Activated CD4-positive, alpha-beta T cell treated with anti-CD3 and anti-CD28 coated beads for 36 hours (primary cell): ENCODE results near the gene RASA3. TPM values are rescaled to one million over a fixed set of nuclear protein-coding genes. Genes with fewer than 3 reads are reported as not detected.
"Not testable (repeated sequence)": the region's sequence is repeated elsewhere in the genome, so short reads cannot be mapped to it uniquely, and the experiment has no call there.

ENCODE experiments used
- ATAC-seq: fragments of 200-7000 bp; cut with Tn5 transposase; one replicate; pipeline ENCODE4 v1.10.0; 2021; ENCODE audit warnings: mild to moderate bottlenecking, moderate library complexity
- CTCF ChIA-PET: fragments of 350-600 bp; sonication (Branson Sonifier 250); formaldehyde crosslinking; loops from one replicate; lab custom pipeline; 2021; ENCODE audit warnings: antibody characterized with exemption; lab: Charles Lee
- POLR2A ChIA-PET: fragments of 350-600 bp; sonication (Branson Sonifier 250); formaldehyde crosslinking; loops from one replicate; lab custom pipeline; 2021; ENCODE audit warnings: antibody characterized with exemption, inconsistent platforms; lab: Charles Lee
- DNase-seq: peaks from one replicate; pipeline ENCODE4 v3.0.0-alpha.2; 2020
- H3K27ac Mint-ChIP-seq: one replicate; pipeline ENCODE4 v1.8.0; 2021; ENCODE audit warnings: mixed read lengths
- H3K27me3 Mint-ChIP-seq: one replicate; pipeline ENCODE4 v1.8.0; 2021; ENCODE audit warnings: mixed read lengths
- H3K36me3 Mint-ChIP-seq: one replicate; pipeline ENCODE4 v1.8.0; 2021; ENCODE audit warnings: low read depth, mixed read lengths
- H3K4me1 Mint-ChIP-seq: one replicate; pipeline ENCODE4 v1.8.0; 2021; ENCODE audit warnings: mixed read lengths
- H3K4me3 Mint-ChIP-seq: one replicate; pipeline ENCODE4 v1.8.0; 2021; ENCODE audit warnings: mild to moderate bottlenecking, moderate library complexity, mixed read lengths
- H3K9me3 Mint-ChIP-seq: one replicate; pipeline ENCODE4 v1.8.0; 2021; ENCODE audit warnings: low read depth, mixed read lengths
- intact Hi-C, 2 experiments: fragments of 100-400 bp; cut with DNase I in 1 of 2; cut with micrococcal nuclease in 1 of 2; formaldehyde crosslinking; loops; one replicate each; pipeline versions ENCODE4 v1.14.2 to v1.15.1; 2022 to 2024; cut with DNase I, micrococcal nuclease
- total RNA-seq, 2 experiments: library from RNA; stranded (reverse); gene quantifications; one replicate each; pipeline ENCODE4 v1.2.3, GENCODE V29; 2021

RASA3 gene
- total RNA-seq, 2 experiments from 2014 or later = 33.0 to 34.7 TPM

GRCh38 chr13:114077933-114078325, 54.5 kb downstream of the RASA3 start:
- intact Hi-C loops = no loop called here
- Mint-ChIP-seq H3K36me3 (peaks cover 7% of the 10 kb centered on the region), H3K4me3 (no peak overlapping the region), H3K27me3 (no peaks in the 10 kb centered on the region), H3K9me3 (no peaks in the 10 kb centered on the region), H3K4me1 (peaks cover 49% of the 10 kb centered on the region), H3K27ac (peak overlapping the region; percentile 83)
- CTCF ChIA-PET = no interaction called here
- DNase-seq = peak; percentile 6
- POLR2A ChIA-PET = no interaction called here
- ATAC-seq = no peak

- DNase-seq (no peak), ATAC-seq (no peak)
- Mint-ChIP-seq H3K36me3 (peaks cover 11% of the 10 kb centered on the region), H3K4me3 (no peak overlapping the region), H3K4me1 (peaks cover 44% of the 10 kb centered on the region), H3K27ac (peak overlapping the region; percentile 80), H3K27me3 (no peaks in the 10 kb centered on the region), H3K9me3 (no peaks in the 10 kb centered on the region)
- ChIA-PET CTCF (no interaction called here), POLR2A (no interaction called here)
- intact Hi-C loops = no loop called here
These were observed 55.1 kb downstream of the RASA3 start for GRCh38 chr13:114077099-114077932.

GRCh38 chr13:114076329-114077090, 55.9 kb downstream of the RASA3 start:
- Mint-ChIP-seq H3K27ac (peak overlapping the region; percentile 80), H3K27me3 (no peaks in the 10 kb centered on the region), H3K36me3 (peaks cover 19% of the 10 kb centered on the region), H3K4me1 (peaks cover 36% of the 10 kb centered on the region), H3K9me3 (no peaks in the 10 kb centered on the region), H3K4me3 (no peak overlapping the region)
- POLR2A ChIA-PET = no interaction called here
- CTCF ChIA-PET = no interaction called here
- DNase-seq = no peak
- intact Hi-C loops = no loop called here
- ATAC-seq = no peak

GRCh38 chr13:114075811-114076210, 56.6 kb downstream of the RASA3 start:
- H3K27ac Mint-ChIP-seq, H3K4me3 Mint-ChIP-seq, DNase-seq, H3K27me3 Mint-ChIP-seq, H3K9me3 Mint-ChIP-seq, intact Hi-C loops, ATAC-seq, POLR2A ChIA-PET, CTCF ChIA-PET: not testable (repeated sequence)
- H3K4me1 Mint-ChIP-seq = peaks cover 30% of the 10 kb centered on the region
- peaks cover 26% of the 10 kb centered on the region for H3K36me3 Mint-ChIP-seq

GRCh38 chr13:114074671-114075315, 57.6 kb downstream of the RASA3 start:
- Mint-ChIP-seq H3K4me3 (no peak overlapping the region), H3K27me3 (no peaks in the 10 kb centered on the region), H3K27ac (peak overlapping the region; percentile 55), H3K36me3 (peaks cover 26% of the 10 kb centered on the region), H3K4me1 (peaks cover 23% of the 10 kb centered on the region), H3K9me3 (peaks cover 3% of the 10 kb centered on the region)
- intact Hi-C loops = no loop called here
- no peak for ATAC-seq
- ChIA-PET POLR2A (no interaction called here), CTCF (interaction anchor here (1.1 kb wide), 1 partner anchor 152 kb away, joined by 3 read pairs; no protein-coding TSS in a partner anchor)
- DNase-seq = no peak

GRCh38 chr13:114073881-114074612, 58.4 kb downstream of the RASA3 start:
- peak overlapping the region; percentile 53 for H3K27ac Mint-ChIP-seq
- ChIA-PET POLR2A (no interaction called here), CTCF (interaction anchor here (1.1 kb wide), 1 partner anchor 152 kb away, joined by 3 read pairs; no protein-coding TSS in a partner anchor)
- peaks cover 3% of the 10 kb centered on the region for H3K9me3 Mint-ChIP-seq
- H3K4me3 Mint-ChIP-seq = no peak overlapping the region
- ATAC-seq = no peak
- no peak for DNase-seq
- H3K27me3 Mint-ChIP-seq = no peaks in the 10 kb centered on the region
- H3K4me1 Mint-ChIP-seq = peaks cover 23% of the 10 kb centered on the region
- intact Hi-C loops = no loop called here
- H3K36me3 Mint-ChIP-seq = peaks cover 26% of the 10 kb centered on the region

GRCh38 chr13:114072421-114072820, 60.0 kb downstream of the RASA3 start:
- DNase-seq = no peak
- ChIA-PET CTCF (no interaction called here), POLR2A (interaction anchor here (0.7 kb wide), 1 partner anchor 26 kb away, joined by 3 read pairs; no protein-coding TSS in a partner anchor)
- no peak overlapping the region for H3K4me3 Mint-ChIP-seq
- intact Hi-C loops = no loop called here
- H3K27ac Mint-ChIP-seq = peak overlapping the region; percentile 60
- peaks cover 27% of the 10 kb centered on the region for H3K4me1 Mint-ChIP-seq
- peaks cover 29% of the 10 kb centered on the region for H3K36me3 Mint-ChIP-seq
- H3K9me3 Mint-ChIP-seq = peaks cover 3% of the 10 kb centered on the region
- ATAC-seq = no peak
- no peaks in the 10 kb centered on the region for H3K27me3 Mint-ChIP-seq

- ATAC-seq = no peak
- intact Hi-C loops = no loop called here
- Mint-ChIP-seq H3K4me3 (no peak overlapping the region), H3K36me3 (peaks cover 29% of the 10 kb centered on the region), H3K27me3 (no peaks in the 10 kb centered on the region), H3K9me3 (peaks cover 3% of the 10 kb centered on the region), H3K4me1 (peaks cover 28% of the 10 kb centered on the region), H3K27ac (peak overlapping the region; percentile 60)
- ChIA-PET CTCF (interaction anchor here (0.6 kb wide), 1 partner anchor 982 kb away, joined by 3 read pairs; no protein-coding TSS in a partner anchor), POLR2A (interaction anchor here (0.7 kb wide), 1 partner anchor 27 kb away, joined by 3 read pairs; no protein-coding TSS in a partner anchor)
- no peak for DNase-seq
These were observed 60.4 kb downstream of the RASA3 start for GRCh38 chr13:114071991-114072390.

GRCh38 chr13:114071410-114071809, 61.0 kb downstream of the RASA3 start:
- Mint-ChIP-seq H3K27me3 (no peaks in the 10 kb centered on the region), H3K4me3 (no peak overlapping the region), H3K27ac (peak overlapping the region; percentile 76), H3K9me3 (peaks cover 3% of the 10 kb centered on the region), H3K4me1 (peaks cover 27% of the 10 kb centered on the region), H3K36me3 (peaks cover 27% of the 10 kb centered on the region)
- ATAC-seq = no peak
- intact Hi-C loops = no loop called here
- ChIA-PET POLR2A (no interaction called here), CTCF (interaction anchor here (0.6 kb wide), 1 partner anchor 982 kb away, joined by 3 read pairs; no protein-coding TSS in a partner anchor)
- no peak for DNase-seq

GRCh38 chr13:114070098-114070799, 62.2 kb downstream of the RASA3 start:
- intact Hi-C loops = no loop called here
- Mint-ChIP-seq H3K4me1 (peaks cover 39% of the 10 kb centered on the region), H3K9me3 (peaks cover 3% of the 10 kb centered on the region), H3K27me3 (no peaks in the 10 kb centered on the region), H3K27ac (no peak overlapping the region), H3K36me3 (peaks cover 28% of the 10 kb centered on the region), H3K4me3 (no peak overlapping the region)
- ATAC-seq (no peak), DNase-seq (no peak)
- ChIA-PET POLR2A (no interaction called here), CTCF (no interaction called here)
